SK-N-SH treated with all-trans-retinoic acid at 6 μM for 48 hours (cell line): ENCODE results near the gene TMPRSS11E.

Experiments used
- ARNTL ChIP-seq: fragments of 450-650 bp; formaldehyde crosslinking; IDR thresholded peaks from 2 replicates; pipeline ENCODE4 v1.5.0; 2020; ENCODE audit warnings: low read depth, mild to moderate bottlenecking, moderate library complexity, borderline replicate concordance
- BACH2 ChIP-seq: fragments of 250-450 bp; sonication (Bioruptor Pico); IDR thresholded peaks from 2 replicates; pipeline ENCODE4 v1.9.0; 2021; ENCODE audit warnings: mild to moderate bottlenecking, borderline replicate concordance
- CSDC2 ChIP-seq: fragments of 250-450 bp; sonication (Bioruptor Pico); IDR thresholded peaks from 2 replicates; pipeline ENCODE4 v1.5.0; 2020; ENCODE audit warnings: mild to moderate bottlenecking, moderate library complexity
- GLIS3 ChIP-seq: fragments of 250-450 bp; sonication (Bioruptor Pico); IDR thresholded peaks from 2 replicates; pipeline ENCODE4 v1.5.0; 2020; ENCODE audit warnings: mild to moderate bottlenecking, moderate library complexity
- ISL1 ChIP-seq: fragments of 250-450 bp; sonication (Bioruptor Pico); IDR thresholded peaks from 2 replicates; pipeline ENCODE4 v2.1.2; 2022; ENCODE audit warnings: mild to moderate bottlenecking, moderate library complexity
- RARB ChIP-seq: fragments of 250-450 bp; sonication (Bioruptor Pico); IDR thresholded peaks from 2 replicates; pipeline ENCODE4 v1.8.0; 2021; ENCODE audit warnings: mild to moderate bottlenecking, moderate library complexity
- TOX ChIP-seq: fragments of 250-450 bp; sonication (Bioruptor Pico); IDR thresholded peaks from 2 replicates; pipeline ENCODE4 v1.8.0; 2021; ENCODE audit warnings: mild to moderate bottlenecking, moderate library complexity, borderline replicate concordance
- ZFP30 ChIP-seq: fragments of 450-650 bp; formaldehyde crosslinking; IDR thresholded peaks from 2 replicates; pipeline ENCODE4 v1.5.0; 2022; ENCODE audit warnings: mild to moderate bottlenecking, moderate library complexity
- ZNF565 ChIP-seq: fragments of 450-650 bp; formaldehyde crosslinking; conservative IDR thresholded peaks from 2 replicates; pipeline ENCODE4 v1.5.0; 2020; ENCODE audit warnings: low read depth, mild to moderate bottlenecking, moderate library complexity
- ZNF70 ChIP-seq: fragments of 450-650 bp; formaldehyde crosslinking; IDR thresholded peaks from 2 replicates; pipeline ENCODE4 v1.5.0; 2020; ENCODE audit warnings: mild to moderate bottlenecking, moderate library complexity
- ZNF8 ChIP-seq: fragments of 450-650 bp; formaldehyde crosslinking; IDR thresholded peaks from 2 replicates; pipeline ENCODE4 v1.5.0; 2020; ENCODE audit warnings: mild to moderate bottlenecking, moderate library complexity
- TF ChIP-seq, protein P1 (sequence below): fragments of 250-450 bp; sonication (Bioruptor Pico); IDR thresholded peaks from 2 replicates; pipeline ENCODE4 v1.8.0; 2020; ENCODE audit warnings: mild to moderate bottlenecking, moderate library complexity, borderline replicate concordance
- TF ChIP-seq, protein P2 (sequence below): fragments of 250-450 bp; sonication (Bioruptor Pico); IDR thresholded peaks from 2 replicates; pipeline ENCODE4 v1.5.1; 2020; ENCODE audit warnings: low read depth, mild to moderate bottlenecking, moderate library complexity
- TF ChIP-seq, protein P3 (sequence below): fragments of 250-450 bp; sonication (Bioruptor Pico); IDR thresholded peaks from 2 replicates; pipeline ENCODE4 v1.5.1; 2021; ENCODE audit warnings: mild to moderate bottlenecking, moderate library complexity

DNA sequence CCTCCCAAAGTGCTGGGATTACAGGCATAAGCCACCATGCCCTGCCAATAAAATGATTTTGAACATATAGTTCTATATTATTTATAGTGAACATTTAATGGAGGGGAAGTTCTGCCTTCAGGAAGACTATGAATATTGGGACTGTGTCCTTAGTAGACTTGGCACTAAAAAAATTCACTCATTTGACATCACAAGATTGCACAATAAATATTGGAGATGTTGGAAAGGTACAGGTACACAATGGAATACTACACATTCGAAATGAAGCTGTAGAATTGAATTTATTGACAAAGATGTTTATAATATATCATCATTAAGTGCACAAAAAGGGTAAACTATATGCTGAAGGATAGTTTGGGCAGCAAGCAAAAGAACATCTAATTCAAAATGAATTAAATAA is 13.0 kb upstream of the TMPRSS11E start:
- TF ChIP-seq, protein P1, sequence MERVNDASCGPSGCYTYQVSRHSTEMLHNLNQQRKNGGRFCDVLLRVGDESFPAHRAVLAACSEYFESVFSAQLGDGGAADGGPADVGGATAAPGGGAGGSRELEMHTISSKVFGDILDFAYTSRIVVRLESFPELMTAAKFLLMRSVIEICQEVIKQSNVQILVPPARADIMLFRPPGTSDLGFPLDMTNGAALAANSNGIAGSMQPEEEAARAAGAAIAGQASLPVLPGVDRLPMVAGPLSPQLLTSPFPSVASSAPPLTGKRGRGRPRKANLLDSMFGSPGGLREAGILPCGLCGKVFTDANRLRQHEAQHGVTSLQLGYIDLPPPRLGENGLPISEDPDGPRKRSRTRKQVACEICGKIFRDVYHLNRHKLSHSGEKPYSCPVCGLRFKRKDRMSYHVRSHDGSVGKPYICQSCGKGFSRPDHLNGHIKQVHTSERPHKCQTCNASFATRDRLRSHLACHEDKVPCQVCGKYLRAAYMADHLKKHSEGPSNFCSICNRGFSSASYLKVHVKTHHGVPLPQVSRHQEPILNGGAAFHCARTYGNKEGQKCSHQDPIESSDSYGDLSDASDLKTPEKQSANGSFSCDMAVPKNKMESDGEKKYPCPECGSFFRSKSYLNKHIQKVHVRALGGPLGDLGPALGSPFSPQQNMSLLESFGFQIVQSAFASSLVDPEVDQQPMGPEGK (CRISPR knock-in tag) = no peak
- TF ChIP-seq TOX (CRISPR knock-in tag) (no peak), GLIS3 (CRISPR knock-in tag) (no peak), CSDC2 (CRISPR knock-in tag) (no peak), ZNF8 (CRISPR knock-in tag) (no peak), RARB (CRISPR knock-in tag) (no peak), BACH2 (CRISPR knock-in tag) (no peak), ISL1 (CRISPR knock-in tag) (no peak), ZNF70 (no peak), ARNTL (no peak), ZFP30 (CRISPR knock-in tag) (no peak), ZNF565 (CRISPR knock-in tag) (no peak)
- TF ChIP-seq, protein P2, sequence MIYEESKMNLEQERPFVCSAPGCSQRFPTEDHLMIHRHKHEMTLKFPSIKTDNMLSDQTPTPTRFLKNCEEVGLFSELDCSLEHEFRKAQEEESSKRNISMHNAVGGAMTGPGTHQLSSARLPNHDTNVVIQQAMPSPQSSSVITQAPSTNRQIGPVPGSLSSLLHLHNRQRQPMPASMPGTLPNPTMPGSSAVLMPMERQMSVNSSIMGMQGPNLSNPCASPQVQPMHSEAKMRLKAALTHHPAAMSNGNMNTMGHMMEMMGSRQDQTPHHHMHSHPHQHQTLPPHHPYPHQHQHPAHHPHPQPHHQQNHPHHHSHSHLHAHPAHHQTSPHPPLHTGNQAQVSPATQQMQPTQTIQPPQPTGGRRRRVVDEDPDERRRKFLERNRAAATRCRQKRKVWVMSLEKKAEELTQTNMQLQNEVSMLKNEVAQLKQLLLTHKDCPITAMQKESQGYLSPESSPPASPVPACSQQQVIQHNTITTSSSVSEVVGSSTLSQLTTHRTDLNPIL (CRISPR knock-in tag) = no peak
- TF ChIP-seq, protein P3, sequence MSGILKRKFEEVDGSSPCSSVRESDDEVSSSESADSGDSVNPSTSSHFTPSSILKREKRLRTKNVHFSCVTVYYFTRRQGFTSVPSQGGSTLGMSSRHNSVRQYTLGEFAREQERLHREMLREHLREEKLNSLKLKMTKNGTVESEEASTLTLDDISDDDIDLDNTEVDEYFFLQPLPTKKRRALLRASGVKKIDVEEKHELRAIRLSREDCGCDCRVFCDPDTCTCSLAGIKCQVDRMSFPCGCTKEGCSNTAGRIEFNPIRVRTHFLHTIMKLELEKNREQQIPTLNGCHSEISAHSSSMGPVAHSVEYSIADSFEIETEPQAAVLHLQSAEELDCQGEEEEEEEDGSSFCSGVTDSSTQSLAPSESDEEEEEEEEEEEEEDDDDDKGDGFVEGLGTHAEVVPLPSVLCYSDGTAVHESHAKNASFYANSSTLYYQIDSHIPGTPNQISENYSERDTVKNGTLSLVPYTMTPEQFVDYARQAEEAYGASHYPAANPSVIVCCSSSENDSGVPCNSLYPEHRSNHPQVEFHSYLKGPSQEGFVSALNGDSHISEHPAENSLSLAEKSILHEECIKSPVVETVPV (CRISPR knock-in tag) = no peak
